ENCODE measurements around the gene SHH. TPM values are rescaled to one million over a fixed set of nuclear protein-coding genes. Genes with fewer than 3 reads are reported as not detected.

Gene SHH
- total RNA-seq, 6 experiments from 2014 or later: 6.8 to 18.6 (median 12.4) TPM

GRCh38 chr7:155847821-155848435 is 35.7 kb upstream of the SHH start:
- H3K4me3 ChIP-seq: no peak overlapping the region
- ATAC-seq (no peak), DNase-seq (peak in 1 of 3 donors; percentile 31)
- no peaks in the 10 kb centered on the region for H3K9me3 ChIP-seq
- H3K27ac ChIP-seq: no peak overlapping the region
- WGBS (ENCODE audit: insufficient coverage, low coverage, low lambda C conversion rate, missing lambda C conversion rate): 39% methylated on average over 6 of the region's 18 CpGs
- no peak for TF ChIP-seq POLR2A (IDR thresholded peaks at IDR 0.05)
- no peaks in the 10 kb centered on the region for H3K36me3 ChIP-seq
- intact Hi-C loops (cut with DNase I): no loop called here
- no peaks in the 10 kb centered on the region for H3K27me3 ChIP-seq
- H3K4me1 ChIP-seq: peaks cover 0 to 4% (median 0%) of the 10 kb centered on the region in 4 donors

GRCh38 chr7:155846936-155847335 is 34.7 kb upstream of the SHH start:
- peak in 2 of 3 donors; percentile 16 to 29 for DNase-seq
- ATAC-seq: no peak
- intact Hi-C loops (cut with DNase I): no loop called here
- 62% methylated on average over 12 of the region's 15 CpGs for WGBS (ENCODE audit: insufficient coverage, low coverage, low lambda C conversion rate, missing lambda C conversion rate)
- H3K9me3 ChIP-seq: no peaks in the 10 kb centered on the region
- H3K4me3 ChIP-seq: no peak overlapping the region
- peaks cover 0 to 4% (median 0%) of the 10 kb centered on the region in 4 donors for H3K4me1 ChIP-seq
- H3K36me3 ChIP-seq: no peaks in the 10 kb centered on the region
- H3K27me3 ChIP-seq: no peaks in the 10 kb centered on the region
- TF ChIP-seq CTCF (IDR thresholded peaks at IDR 0.05) (no peak), POLR2A (IDR thresholded peaks at IDR 0.05) (no peak)
- no peak overlapping the region for H3K27ac ChIP-seq

GRCh38 chr7:155846156-155846555 is 33.9 kb upstream of the SHH start:
- H3K4me1 ChIP-seq: peaks cover 0 to 4% (median 0%) of the 10 kb centered on the region in 4 donors
- H3K27ac ChIP-seq: no peak overlapping the region
- H3K9me3 ChIP-seq: no peaks in the 10 kb centered on the region
- H3K4me3 ChIP-seq: no peak overlapping the region
- TF ChIP-seq CTCF (IDR thresholded peaks at IDR 0.05) (no peak), POLR2A (IDR thresholded peaks at IDR 0.05) (no peak)
- intact Hi-C loops (cut with DNase I): no loop called here
- no peaks in the 10 kb centered on the region for H3K36me3 ChIP-seq
- 85% methylated on average over 4 of the region's 5 CpGs for WGBS (ENCODE audit: insufficient coverage, low coverage, low lambda C conversion rate, missing lambda C conversion rate)
- ATAC-seq (no peak), DNase-seq (peak in 2 of 3 donors; percentile 13 to 35)
- H3K27me3 ChIP-seq: no peaks in the 10 kb centered on the region

DNA sequence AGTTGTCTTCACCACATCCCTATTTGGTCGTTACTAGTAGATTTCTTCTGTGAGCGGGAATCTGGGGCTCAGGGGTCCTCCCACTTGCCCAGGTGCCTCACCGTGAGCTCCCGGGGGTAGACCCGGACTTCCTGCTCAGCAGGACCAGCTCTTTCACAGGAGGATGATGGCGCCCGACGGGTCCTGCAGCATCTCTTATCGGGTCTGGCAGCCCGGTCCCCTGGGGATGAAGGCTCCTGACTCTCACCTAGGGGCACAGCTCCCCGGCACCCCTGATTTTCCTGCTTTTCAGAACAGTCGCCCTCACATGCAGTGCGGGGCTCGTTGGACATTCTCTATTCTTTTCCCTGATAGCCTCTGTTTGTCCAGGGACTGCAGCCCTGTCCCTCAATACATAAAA is 33.0 kb upstream of the SHH start:
- Histone ChIP-seq H3K27me3 (no peaks in the 10 kb centered on the region), H3K36me3 (no peaks in the 10 kb centered on the region), H3K4me3 (no peak overlapping the region), H3K4me1 (peaks cover 0 to 4% (median 0%) of the 10 kb centered on the region in 4 donors), H3K9me3 (no peaks in the 10 kb centered on the region), H3K27ac (no peak overlapping the region)
- intact Hi-C loops (cut with DNase I): no loop called here
- WGBS (ENCODE audit: insufficient coverage, low coverage, low lambda C conversion rate, missing lambda C conversion rate): 85% methylated on average over 12 of the region's 14 CpGs
- no peak for TF ChIP-seq POLR2A (IDR thresholded peaks at IDR 0.05)
- no peak for TF ChIP-seq CTCF (IDR thresholded peaks at IDR 0.05)
- ATAC-seq (no peak), DNase-seq (peak in 2 of 3 donors; percentile 32 to 38)

DNA sequence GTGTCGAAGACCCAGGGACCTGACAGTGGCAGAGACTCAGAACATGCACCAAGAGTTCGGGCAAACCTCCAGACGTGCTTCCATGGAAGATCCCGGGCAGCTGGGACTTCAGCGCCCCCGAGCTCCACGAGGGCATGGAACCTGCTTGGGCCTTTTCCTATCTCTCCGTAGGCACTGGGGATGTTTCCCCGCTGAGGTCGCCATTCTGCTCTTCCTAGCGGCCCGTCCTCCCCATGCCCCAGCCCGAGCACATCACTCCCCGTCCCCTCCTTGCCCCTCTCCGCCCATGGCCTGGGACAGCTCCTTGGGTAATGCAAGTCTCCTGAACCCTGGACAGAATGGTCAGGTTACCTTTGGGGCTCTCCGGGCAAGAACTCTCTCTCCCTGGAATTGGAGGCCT is 32.3 kb upstream of the SHH start:
- TF ChIP-seq CTCF (IDR thresholded peaks at IDR 0.05) (no peak), POLR2A (IDR thresholded peaks at IDR 0.05) (no peak)
- ATAC-seq: peak in 1 of 4 donors; percentile 9

More for the DNA sequence above, 32.3 kb upstream of the SHH start:
- Histone ChIP-seq H3K4me3 (no peak overlapping the region), H3K9me3 (no peaks in the 10 kb centered on the region), H3K36me3 (no peaks in the 10 kb centered on the region), H3K27me3 (no peaks in the 10 kb centered on the region), H3K27ac (no peak overlapping the region), H3K4me1 (peaks cover 0 to 4% (median 0%) of the 10 kb centered on the region in 4 donors)
- intact Hi-C loops (cut with DNase I): no loop called here
- DNase-seq: peak in 2 of 3 donors; percentile 30 to 31
- 79% methylated on average over 8 of the region's 16 CpGs for WGBS (ENCODE audit: insufficient coverage, low coverage, low lambda C conversion rate, missing lambda C conversion rate)
